PC-3 (cell line): ENCODE measurements around the gene COPZ1.

Source experiments
- EZH2 ChIP-seq: fragments of 300-600 bp; sonication (generic); IDR thresholded peaks from one replicate; pipeline ENCODE4 v1.6.1; 2017; ENCODE audit warnings: antibody characterized with exemption, mild to moderate bottlenecking, low read length; ENCODE audit not compliant: unreplicated experiment
- EZH2phosphoT487 ChIP-seq: fragments of 300-600 bp; sonication (generic); IDR thresholded peaks from 2 replicates; pipeline ENCODE4 v1.6.1; 2018; ENCODE audit warnings: mild to moderate bottlenecking, antibody characterized with exemption, low read length, borderline replicate concordance
- TF ChIP-seq, protein P1 (sequence below): fragments of 300-600 bp; sonication (generic); conservative IDR thresholded peaks from 2 replicates; pipeline ENCODE4 v1.5.1; 2017; ENCODE audit warnings: antibody characterized with exemption, low read depth, mild to moderate bottlenecking, low read length

GRCh38 chr12:54356228-54356627 lies 31.3 kb downstream of the COPZ1 start:
- TF ChIP-seq, protein P1, sequence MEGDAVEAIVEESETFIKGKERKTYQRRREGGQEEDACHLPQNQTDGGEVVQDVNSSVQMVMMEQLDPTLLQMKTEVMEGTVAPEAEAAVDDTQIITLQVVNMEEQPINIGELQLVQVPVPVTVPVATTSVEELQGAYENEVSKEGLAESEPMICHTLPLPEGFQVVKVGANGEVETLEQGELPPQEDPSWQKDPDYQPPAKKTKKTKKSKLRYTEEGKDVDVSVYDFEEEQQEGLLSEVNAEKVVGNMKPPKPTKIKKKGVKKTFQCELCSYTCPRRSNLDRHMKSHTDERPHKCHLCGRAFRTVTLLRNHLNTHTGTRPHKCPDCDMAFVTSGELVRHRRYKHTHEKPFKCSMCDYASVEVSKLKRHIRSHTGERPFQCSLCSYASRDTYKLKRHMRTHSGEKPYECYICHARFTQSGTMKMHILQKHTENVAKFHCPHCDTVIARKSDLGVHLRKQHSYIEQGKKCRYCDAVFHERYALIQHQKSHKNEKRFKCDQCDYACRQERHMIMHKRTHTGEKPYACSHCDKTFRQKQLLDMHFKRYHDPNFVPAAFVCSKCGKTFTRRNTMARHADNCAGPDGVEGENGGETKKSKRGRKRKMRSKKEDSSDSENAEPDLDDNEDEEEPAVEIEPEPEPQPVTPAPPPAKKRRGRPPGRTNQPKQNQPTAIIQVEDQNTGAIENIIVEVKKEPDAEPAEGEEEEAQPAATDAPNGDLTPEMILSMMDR = no peak
- TF ChIP-seq EZH2 = no peak
- TF ChIP-seq EZH2phosphoT487 = no peak
